ENCODE measurements around the gene CHST2.

Gene CHST2

GRCh38 chr3:143084856-143085731 lies 34.5 kb upstream of the CHST2 start:
- peaks cover 3% of the 10 kb centered on the region for H3K9me3 ChIP-seq (ENCODE audit: low read length)
- no peaks in the 10 kb centered on the region for H3K27me3 ChIP-seq (ENCODE audit: insufficient read depth, low read length)
- no peak overlapping the region for H2AFZ ChIP-seq (ENCODE audit: low read depth, low read length)
- no peaks in the 10 kb centered on the region for H3K36me3 ChIP-seq (ENCODE audit: insufficient read depth, low read length)
- peaks cover 11% of the 10 kb centered on the region for H3K4me1 ChIP-seq (ENCODE audit: insufficient read depth, low read length)
- no peak overlapping the region for H3K4me3 ChIP-seq (ENCODE audit: low read length)

- Histone ChIP-seq H3K4me3 (ENCODE audit: low read length) (no peak overlapping the region), H3K27me3 (ENCODE audit: insufficient read depth, low read length) (no peaks in the 10 kb centered on the region), H3K4me1 (ENCODE audit: insufficient read depth, low read length) (no peaks in the 10 kb centered on the region), H2AFZ (ENCODE audit: low read depth, low read length) (no peak overlapping the region), H3K9me3 (ENCODE audit: low read length) (peaks cover 3% of the 10 kb centered on the region), H3K36me3 (ENCODE audit: insufficient read depth, low read length) (no peaks in the 10 kb centered on the region)
These were observed 30.7 kb upstream of the CHST2 start for GRCh38 chr3:143088835-143089234.

GRCh38 chr3:143089965-143090364 lies 29.6 kb upstream of the CHST2 start:
- Histone ChIP-seq H3K4me1 (ENCODE audit: insufficient read depth, low read length) (no peaks in the 10 kb centered on the region), H3K27me3 (ENCODE audit: insufficient read depth, low read length) (no peaks in the 10 kb centered on the region)

GRCh38 chr3:143090486-143090885 lies 29.1 kb upstream of the CHST2 start:
- H3K9me3 ChIP-seq (ENCODE audit: low read length), result no peaks in the 10 kb centered on the region
- no peaks in the 10 kb centered on the region for H3K36me3 ChIP-seq (ENCODE audit: insufficient read depth, low read length)
- no peaks in the 10 kb centered on the region for H3K4me1 ChIP-seq (ENCODE audit: insufficient read depth, low read length)
- H2AFZ ChIP-seq (ENCODE audit: low read depth, low read length), result no peak overlapping the region
- no peak overlapping the region for H3K4me3 ChIP-seq (ENCODE audit: low read length)
- H3K27me3 ChIP-seq (ENCODE audit: insufficient read depth, low read length), result no peaks in the 10 kb centered on the region

More at GRCh38 chr3:143089965-143090364, 29.6 kb upstream of the CHST2 start:
- H3K4me3 ChIP-seq (ENCODE audit: low read length), result no peak overlapping the region
- no peaks in the 10 kb centered on the region for H3K9me3 ChIP-seq (ENCODE audit: low read length)
- no peaks in the 10 kb centered on the region for H3K36me3 ChIP-seq (ENCODE audit: insufficient read depth, low read length)
- H2AFZ ChIP-seq (ENCODE audit: low read depth, low read length), result no peak overlapping the region

GRCh38 chr3:143090976-143091837 lies 28.4 kb upstream of the CHST2 start:
- Histone ChIP-seq H3K4me1 (ENCODE audit: insufficient read depth, low read length) (no peaks in the 10 kb centered on the region), H3K27me3 (ENCODE audit: insufficient read depth, low read length) (no peaks in the 10 kb centered on the region), H3K4me3 (ENCODE audit: low read length) (no peak overlapping the region), H2AFZ (ENCODE audit: low read depth, low read length) (no peak overlapping the region), H3K9me3 (ENCODE audit: low read length) (peaks cover 4% of the 10 kb centered on the region), H3K36me3 (ENCODE audit: insufficient read depth, low read length) (no peaks in the 10 kb centered on the region)

GRCh38 chr3:143092191-143092590 lies 27.4 kb upstream of the CHST2 start:
- Histone ChIP-seq H2AFZ (ENCODE audit: low read depth, low read length) (no peak overlapping the region), H3K27me3 (ENCODE audit: insufficient read depth, low read length) (no peaks in the 10 kb centered on the region), H3K36me3 (ENCODE audit: insufficient read depth, low read length) (no peaks in the 10 kb centered on the region), H3K4me1 (ENCODE audit: insufficient read depth, low read length) (no peaks in the 10 kb centered on the region), H3K9me3 (ENCODE audit: low read length) (peaks cover 8% of the 10 kb centered on the region), H3K4me3 (ENCODE audit: low read length) (no peak overlapping the region)

GRCh38 chr3:143095813-143096212 lies 23.8 kb upstream of the CHST2 start:
- H3K9me3 ChIP-seq (ENCODE audit: low read length), result peaks cover 8% of the 10 kb centered on the region
- no peaks in the 10 kb centered on the region for H3K4me1 ChIP-seq (ENCODE audit: insufficient read depth, low read length)
- H3K36me3 ChIP-seq (ENCODE audit: insufficient read depth, low read length), result no peaks in the 10 kb centered on the region

GRCh38 chr3:143098032-143098764 lies 21.4 kb upstream of the CHST2 start:
- Histone ChIP-seq H2AFZ (ENCODE audit: low read depth, low read length) (no peak overlapping the region), H3K4me1 (ENCODE audit: insufficient read depth, low read length) (no peaks in the 10 kb centered on the region)

More at GRCh38 chr3:143095813-143096212, 23.8 kb upstream of the CHST2 start:
- Histone ChIP-seq H2AFZ (ENCODE audit: low read depth, low read length) (no peak overlapping the region), H3K4me3 (ENCODE audit: low read length) (no peak overlapping the region), H3K27me3 (ENCODE audit: insufficient read depth, low read length) (no peaks in the 10 kb centered on the region)

GRCh38 chr3:143099210-143099609 lies 20.4 kb upstream of the CHST2 start:
- peaks cover 8% of the 10 kb centered on the region for H3K9me3 ChIP-seq (ENCODE audit: low read length)
- no peaks in the 10 kb centered on the region for H3K4me1 ChIP-seq (ENCODE audit: insufficient read depth, low read length)
- no peaks in the 10 kb centered on the region for H3K36me3 ChIP-seq (ENCODE audit: insufficient read depth, low read length)

More at GRCh38 chr3:143098032-143098764, 21.4 kb upstream of the CHST2 start:
- Histone ChIP-seq H3K36me3 (ENCODE audit: insufficient read depth, low read length) (no peaks in the 10 kb centered on the region), H3K4me3 (ENCODE audit: low read length) (no peak overlapping the region), H3K9me3 (ENCODE audit: low read length) (peaks cover 8% of the 10 kb centered on the region), H3K27me3 (ENCODE audit: insufficient read depth, low read length) (no peaks in the 10 kb centered on the region)

GRCh38 chr3:143099690-143100089 lies 19.9 kb upstream of the CHST2 start:
- no peaks in the 10 kb centered on the region for H3K36me3 ChIP-seq (ENCODE audit: insufficient read depth, low read length)
- H2AFZ ChIP-seq (ENCODE audit: low read depth, low read length), result no peak overlapping the region
- H3K27me3 ChIP-seq (ENCODE audit: insufficient read depth, low read length), result no peaks in the 10 kb centered on the region
- no peak overlapping the region for H3K4me3 ChIP-seq (ENCODE audit: low read length)
- H3K9me3 ChIP-seq (ENCODE audit: low read length), result peaks cover 8% of the 10 kb centered on the region
- no peaks in the 10 kb centered on the region for H3K4me1 ChIP-seq (ENCODE audit: insufficient read depth, low read length)

More at GRCh38 chr3:143099210-143099609, 20.4 kb upstream of the CHST2 start:
- H3K4me3 ChIP-seq (ENCODE audit: low read length), result no peak overlapping the region
- H2AFZ ChIP-seq (ENCODE audit: low read depth, low read length), result no peak overlapping the region
- H3K27me3 ChIP-seq (ENCODE audit: insufficient read depth, low read length), result no peaks in the 10 kb centered on the region

- Histone ChIP-seq H3K4me3 (ENCODE audit: low read length) (no peak overlapping the region), H3K27me3 (ENCODE audit: insufficient read depth, low read length) (no peaks in the 10 kb centered on the region), H2AFZ (ENCODE audit: low read depth, low read length) (no peak overlapping the region), H3K9me3 (ENCODE audit: low read length) (peaks cover 11% of the 10 kb centered on the region), H3K36me3 (ENCODE audit: insufficient read depth, low read length) (no peaks in the 10 kb centered on the region), H3K4me1 (ENCODE audit: insufficient read depth, low read length) (no peaks in the 10 kb centered on the region)
These were observed 19.1 kb upstream of the CHST2 start for GRCh38 chr3:143100451-143100850.

GRCh38 chr3:143101792-143102381 lies 17.7 kb upstream of the CHST2 start:
- H3K27me3 ChIP-seq (ENCODE audit: insufficient read depth, low read length), result no peaks in the 10 kb centered on the region
- peaks cover 3% of the 10 kb centered on the region for H3K9me3 ChIP-seq (ENCODE audit: low read length)
- no peak overlapping the region for H2AFZ ChIP-seq (ENCODE audit: low read depth, low read length)

More at GRCh38 chr3:143101792-143102381, 17.7 kb upstream of the CHST2 start:
- Histone ChIP-seq H3K4me1 (ENCODE audit: insufficient read depth, low read length) (no peaks in the 10 kb centered on the region), H3K36me3 (ENCODE audit: insufficient read depth, low read length) (no peaks in the 10 kb centered on the region), H3K4me3 (ENCODE audit: low read length) (no peak overlapping the region)
